CD4-positive, alpha-beta T cell treated with Interleukin-4 for 1 hour (primary cell): ENCODE data around the gene SLC15A4.
"Not testable (repeated sequence)": the region's sequence is repeated elsewhere in the genome, so short reads cannot be mapped to it uniquely, and the experiment has no call there.

Experiments
- DNase-seq, 2 donors: peaks; one replicate each; pipeline ENCODE4 v3.0.0-alpha.2; 2020 to 2022

The SLC15A4 gene

DNA sequence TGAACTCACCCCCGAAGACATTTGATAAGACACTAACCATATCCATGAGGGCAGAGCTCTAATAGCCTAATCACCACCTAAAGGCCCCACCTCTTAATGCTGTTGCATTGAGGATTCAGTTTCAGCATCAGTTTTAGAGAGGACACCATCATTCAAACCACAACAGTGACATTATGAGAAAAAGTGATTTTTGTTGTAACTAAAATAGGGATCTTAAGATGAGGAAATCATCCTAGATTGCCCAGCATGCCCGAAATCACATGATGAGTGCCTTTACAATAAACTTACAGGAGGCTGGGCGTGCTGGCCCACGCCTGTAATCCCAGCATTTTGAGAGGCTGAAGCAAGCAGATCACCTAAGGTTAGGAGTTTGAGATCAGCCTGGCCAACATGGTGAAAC, 19.8 kb upstream of the SLC15A4 start:
- no peak for DNase-seq

DNA sequence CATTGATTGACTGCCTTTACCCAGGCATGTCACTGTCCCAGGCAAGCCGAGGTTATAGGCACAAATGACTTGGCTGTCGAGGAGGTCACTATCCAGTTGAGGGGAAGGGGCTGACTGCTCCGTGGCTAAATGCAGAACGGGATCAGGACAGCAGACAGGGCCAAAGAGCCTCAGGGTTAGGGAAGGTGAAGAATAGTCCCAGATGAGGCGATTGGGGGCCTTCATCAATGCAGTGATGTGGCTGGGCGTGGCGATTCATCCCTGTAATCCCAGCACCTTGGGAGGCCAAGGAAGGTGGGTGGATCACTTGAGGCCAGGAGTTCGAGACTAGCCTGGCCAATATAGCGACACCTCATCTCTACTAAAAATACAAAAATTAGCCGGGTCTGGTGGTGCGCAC, 18.8 kb upstream of the SLC15A4 start:
- no peak for DNase-seq

DNA sequence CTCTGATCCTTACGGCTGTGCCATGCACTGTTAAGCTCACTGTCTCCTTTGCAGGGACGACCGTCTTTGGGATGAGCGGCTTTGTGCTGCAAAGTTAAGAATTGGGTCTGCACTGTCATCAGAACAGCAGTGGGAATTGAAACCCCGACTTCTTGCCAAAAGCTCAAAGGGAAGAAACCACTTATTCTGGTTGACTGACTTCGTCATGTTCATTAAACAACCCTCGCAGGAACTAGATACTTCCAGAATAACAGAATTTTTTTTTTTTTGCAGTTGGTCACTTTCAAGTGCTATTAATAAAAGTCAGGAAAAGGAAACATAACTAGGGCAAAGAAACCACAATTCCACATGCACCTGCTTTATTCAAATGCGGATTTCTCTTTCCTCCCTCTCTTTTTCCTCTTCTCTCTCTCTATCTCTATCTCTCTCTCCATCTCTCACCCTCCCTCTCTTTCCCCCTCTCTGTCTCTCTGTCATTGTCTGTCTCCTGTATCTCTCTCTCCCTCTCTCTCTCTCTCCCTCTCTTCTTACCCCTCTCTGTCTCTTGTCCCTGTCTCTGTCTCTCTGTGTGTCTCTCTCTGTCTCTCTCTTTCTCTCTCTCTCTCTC, 17.2 kb upstream of the SLC15A4 start:
- DNase-seq = no peak

DNA sequence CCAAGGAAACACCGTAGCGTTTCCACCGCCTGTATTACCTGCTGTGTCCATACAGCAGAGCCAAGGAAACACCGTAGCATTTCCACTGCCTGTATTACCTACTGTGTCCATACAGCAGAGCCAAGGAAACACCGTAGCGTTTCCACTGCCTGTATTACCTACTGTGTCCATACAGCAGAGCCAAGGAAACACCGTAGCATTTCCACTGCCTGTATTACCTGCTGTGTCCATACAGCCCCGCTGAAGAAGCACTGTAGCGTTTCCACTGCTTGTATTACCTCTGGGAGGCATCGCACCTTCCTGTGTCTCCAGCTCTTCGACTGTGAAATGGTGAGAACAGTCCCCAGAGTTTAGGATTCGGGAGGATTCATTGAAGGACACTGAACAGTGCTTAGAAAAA, 16.1 kb upstream of the SLC15A4 start:
- DNase-seq = not testable (repeated sequence)

DNA sequence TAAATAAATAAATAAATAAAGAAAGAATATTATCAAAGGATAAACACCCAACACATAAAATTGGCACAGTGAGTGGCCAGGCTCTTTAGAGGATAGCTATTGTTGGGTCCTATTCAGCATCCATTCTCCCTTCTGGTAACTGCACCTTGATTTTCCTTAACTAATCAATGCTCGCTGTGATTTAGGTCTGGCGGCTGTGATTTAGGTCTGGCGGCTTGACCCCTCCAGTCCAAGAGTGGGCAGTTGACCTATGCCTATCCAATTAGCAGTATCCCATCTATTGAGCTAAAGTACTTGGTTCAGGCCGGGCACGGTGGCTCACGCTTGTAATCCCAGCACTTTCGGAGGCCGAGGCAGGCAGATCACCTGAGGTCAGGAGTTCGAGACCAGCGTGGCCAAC, 9.7 kb upstream of the SLC15A4 start:
- no peak for DNase-seq

DNA sequence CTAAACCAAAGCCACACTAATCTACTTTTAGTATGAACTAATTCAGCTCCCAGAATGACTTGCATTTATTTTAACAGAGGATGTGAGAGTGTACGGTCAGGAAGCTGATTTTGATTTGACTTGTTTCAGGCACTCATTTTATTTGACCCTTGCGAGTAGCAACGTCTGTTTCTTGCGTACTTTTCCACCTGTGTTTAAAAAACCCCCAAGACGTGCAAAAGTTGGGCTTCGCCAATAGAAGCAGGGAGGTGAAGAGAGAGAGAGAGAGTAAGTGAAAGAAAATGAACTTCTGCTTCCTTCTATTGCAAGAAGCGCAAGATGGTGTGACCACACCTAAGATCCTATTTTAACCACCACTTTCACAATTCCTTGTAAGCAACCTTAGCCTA, 6.7 kb upstream of the SLC15A4 start:
- peak in 1 of 2 donors; percentile 43 for DNase-seq

DNA sequence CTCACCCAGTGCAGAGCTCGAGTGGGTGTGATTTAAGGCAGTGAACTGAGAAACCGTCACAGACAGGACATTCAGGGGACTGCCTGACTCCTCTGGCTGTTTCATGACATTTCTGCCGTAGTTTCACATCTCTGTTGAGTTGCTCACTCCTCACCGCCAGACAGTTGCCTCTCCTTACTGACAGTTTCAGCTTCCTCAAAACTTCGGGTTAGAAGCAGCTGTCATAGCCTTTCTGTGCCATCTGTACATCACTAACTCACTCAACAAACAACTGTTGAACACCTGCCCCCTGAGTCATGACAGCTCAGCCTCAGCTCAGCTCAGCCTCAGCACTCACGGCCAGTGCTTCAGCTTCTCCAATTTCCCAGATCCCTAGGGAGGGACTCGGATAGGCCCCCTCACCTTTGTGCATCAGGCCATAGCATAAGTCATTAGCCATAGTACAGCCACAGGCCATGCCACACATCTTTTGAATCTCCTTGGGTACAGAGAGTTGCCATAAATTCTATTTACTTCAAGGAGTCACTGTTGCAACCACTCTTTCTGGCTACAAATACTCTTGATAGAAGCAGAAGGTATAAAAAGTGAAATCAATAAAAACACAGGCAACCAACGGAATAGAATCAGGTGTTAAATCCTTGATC, 6.2 kb upstream of the SLC15A4 start:
- DNase-seq = peak; percentile 34 to 74

DNA sequence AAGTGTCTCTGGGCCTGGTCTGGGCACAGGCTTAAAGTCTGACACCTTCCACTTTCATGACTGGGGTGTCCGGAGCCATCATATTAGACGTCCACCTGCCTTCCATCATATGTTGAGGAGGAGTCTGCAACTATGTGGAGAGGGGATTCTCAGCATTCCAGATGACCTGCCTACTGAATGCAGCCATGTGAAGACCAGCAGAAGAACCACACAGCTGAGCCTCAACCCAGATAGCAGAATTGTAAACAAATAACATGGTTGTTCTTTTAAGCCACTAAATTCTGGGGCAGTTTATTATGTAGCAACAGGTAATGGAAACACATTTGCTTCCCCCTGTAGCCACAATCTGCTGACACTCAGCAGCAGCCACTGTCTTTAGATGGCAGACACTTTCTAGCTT, 4.0 kb upstream of the SLC15A4 start:
- no peak for DNase-seq

DNA sequence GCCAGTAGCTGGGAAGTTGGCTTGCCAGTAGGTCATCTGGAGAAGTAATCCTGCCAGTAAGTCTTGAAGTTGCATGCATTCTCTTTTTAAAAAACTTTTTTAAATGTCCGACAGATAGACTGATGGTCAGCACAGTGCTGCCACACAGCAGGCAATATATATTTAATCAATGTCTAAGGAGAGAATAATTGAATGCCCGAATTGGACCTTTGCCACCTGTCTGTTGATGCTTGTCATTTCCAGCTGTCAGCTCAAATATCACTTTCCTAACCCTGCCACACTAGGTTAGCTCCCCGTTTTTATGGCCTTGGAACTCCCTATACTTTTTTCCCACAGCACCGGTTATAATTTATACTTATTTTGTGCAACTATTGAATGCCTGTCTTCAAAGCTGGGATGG, 2.1 kb upstream of the SLC15A4 start:
- DNase-seq = no peak

DNA sequence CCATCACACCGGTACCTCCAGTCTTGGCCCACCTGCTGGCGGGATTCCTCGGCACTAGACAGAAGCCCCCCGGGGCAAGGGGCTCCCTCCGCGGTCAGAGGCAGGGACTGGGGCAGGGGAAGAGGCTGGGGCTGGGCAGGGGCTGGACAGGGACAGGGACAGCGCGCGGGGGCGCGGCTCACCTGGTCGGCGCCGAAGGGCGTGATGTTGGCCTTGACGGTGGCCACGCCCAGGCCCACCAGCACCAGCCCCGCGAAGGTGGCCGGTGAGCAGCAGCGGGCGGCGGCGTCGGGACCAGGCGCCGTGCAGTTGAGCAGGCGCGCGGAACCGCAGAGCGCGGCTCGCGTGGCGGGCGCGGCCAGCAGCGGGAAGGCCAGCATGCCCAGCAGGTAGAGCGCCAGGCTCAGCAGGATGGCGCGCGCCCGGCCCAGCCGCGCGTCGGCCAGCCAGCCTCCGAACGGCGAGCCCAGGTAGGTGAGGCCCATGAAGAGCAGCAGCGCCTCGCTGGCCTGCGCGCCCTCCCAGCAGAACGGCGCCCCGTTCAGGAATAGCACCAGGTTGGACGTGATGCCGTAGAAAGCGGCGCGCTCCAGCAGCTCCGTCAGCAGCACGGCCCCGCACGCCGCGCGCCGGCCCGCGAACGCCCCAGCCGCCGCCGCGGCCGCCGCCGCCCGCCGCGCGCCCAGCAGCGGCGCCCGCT, 392 bp downstream of the SLC15A4 start:
- DNase-seq = no peak

DNA sequence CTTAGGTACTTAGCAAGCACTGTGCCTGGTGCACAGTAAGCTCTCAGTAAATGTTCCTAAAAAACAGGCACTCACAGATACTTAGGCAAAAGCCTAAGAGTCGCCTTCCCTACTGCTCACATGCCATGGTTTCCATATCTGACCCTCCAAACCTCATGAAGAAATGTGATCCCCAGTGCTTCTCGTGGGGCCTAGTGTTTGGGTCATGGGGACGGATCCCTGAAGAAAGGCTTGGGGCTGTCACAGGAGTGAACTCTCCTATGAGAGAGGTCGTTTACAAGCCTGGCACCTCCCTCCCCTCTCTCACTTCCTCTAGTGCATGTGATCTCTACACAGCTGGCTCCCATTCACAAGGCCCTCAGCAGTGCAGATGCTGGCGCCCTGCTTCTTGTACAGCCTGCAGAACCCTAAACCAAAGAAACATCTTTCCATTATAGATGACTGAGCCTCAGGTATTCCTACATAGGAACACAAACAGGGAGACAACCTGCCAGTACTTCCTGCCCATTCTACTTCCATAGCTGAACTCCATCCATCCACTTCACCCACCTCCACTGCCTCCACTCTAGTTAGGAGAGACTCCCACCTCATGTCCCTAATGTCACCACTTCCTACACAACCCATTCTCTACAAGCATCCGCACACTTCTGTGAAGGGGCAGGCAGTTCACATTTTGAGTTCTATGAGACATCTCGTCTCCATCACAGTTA, 2.9 kb downstream of the SLC15A4 start:
- peak in 1 of 2 donors; percentile 70 for DNase-seq

DNA sequence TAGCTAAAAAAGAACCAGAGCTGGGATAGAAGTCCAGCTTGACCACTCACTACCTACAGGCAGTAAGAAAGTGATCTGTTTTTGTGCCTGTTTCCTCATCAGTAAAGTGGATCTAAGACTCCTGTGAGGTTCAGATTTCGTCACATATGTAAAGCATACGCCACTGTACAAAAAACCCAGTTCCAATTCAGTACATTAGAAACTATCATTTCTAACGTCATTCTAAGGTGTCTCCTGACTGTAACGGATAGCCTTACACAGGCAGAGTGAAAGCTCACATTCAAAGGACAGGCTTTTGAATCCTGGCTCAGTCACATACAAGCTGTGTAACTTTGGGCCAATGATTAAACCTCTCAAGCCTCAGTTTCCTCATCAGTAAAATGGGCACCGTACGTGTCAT, 3.5 kb downstream of the SLC15A4 start:
- DNase-seq = no peak

DNA sequence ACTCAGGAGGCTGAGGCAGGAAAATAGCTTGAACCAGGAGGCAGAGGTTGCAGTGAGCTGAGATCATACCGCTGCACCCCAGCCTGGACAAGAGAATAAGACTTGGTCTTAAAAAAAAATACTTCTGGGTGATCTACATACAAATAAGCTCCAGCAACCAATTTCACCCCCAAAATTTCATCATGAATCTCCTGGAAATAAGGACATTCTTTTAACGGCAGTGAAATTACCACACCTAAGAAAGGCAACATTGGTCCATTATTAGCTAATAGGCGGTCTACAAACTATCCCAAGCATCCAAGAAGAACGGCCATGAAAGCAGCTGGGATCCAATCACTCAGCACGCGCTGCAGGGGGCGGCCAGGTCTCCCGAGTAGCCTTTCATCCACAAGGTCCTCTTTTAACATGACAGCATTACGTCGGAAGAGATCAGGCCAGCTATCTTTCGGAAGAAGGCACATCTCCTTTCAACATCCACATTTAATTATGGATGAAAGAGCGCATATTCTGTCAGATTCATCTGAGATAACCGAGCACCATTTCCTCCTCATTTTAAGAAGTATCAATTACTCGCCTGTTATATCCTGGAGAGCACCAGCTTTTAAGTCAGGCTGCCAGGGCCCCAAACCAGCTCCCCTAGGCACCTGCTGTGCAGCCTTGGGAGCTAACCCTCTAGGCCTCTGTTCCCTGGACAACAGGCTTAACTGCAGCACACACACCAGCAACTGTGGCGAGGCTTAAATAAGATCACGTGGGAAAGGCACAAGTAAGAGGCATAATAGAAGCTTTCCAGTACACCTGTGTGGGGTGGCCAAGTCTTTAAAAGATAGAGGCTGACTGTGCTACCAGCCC, 4.2 kb downstream of the SLC15A4 start:
- no peak for DNase-seq

DNA sequence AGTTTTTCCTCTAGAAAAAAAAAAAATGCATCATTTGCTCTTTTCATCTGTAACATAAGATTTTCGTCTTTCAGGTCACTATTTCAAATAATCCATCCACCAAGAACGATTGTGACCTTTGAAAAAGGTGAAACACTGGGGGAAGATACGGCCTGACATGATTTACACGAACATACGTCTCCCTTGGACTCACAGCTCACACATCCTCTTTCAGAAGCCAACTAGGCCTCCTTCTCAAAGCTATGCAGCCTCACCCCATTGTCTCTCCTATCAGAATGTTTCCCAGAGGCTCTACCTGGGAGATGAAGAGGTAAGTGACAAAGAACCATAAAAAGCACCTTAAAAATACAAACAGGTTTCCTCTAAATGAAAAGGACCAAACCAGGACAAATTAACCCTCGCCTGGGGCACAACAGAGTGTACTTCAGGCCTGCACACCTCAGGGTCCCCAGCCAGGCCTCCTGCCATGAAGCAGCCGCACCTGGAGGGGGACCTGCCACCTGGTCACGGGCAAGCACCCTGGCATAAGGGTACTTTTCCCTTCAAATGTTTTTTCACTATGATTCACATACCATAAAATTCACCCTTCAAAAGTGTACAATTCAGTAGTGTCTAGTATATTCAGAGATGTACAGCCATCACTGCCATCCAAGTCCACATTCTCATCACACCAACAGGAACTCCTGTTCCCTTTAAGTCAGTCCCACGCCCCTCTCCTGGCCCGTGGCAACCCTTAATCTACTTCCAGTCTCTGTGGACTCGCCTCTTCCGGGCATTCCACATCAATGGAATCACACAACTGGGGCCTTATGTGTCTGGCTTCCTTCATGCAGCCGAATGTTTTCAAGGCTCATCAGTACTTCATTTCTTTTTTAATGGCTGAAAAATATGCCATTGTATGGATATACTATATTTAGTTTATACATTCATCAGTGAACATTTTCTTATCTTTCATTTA, 5.4 kb downstream of the SLC15A4 start:
- no peak for DNase-seq

DNA sequence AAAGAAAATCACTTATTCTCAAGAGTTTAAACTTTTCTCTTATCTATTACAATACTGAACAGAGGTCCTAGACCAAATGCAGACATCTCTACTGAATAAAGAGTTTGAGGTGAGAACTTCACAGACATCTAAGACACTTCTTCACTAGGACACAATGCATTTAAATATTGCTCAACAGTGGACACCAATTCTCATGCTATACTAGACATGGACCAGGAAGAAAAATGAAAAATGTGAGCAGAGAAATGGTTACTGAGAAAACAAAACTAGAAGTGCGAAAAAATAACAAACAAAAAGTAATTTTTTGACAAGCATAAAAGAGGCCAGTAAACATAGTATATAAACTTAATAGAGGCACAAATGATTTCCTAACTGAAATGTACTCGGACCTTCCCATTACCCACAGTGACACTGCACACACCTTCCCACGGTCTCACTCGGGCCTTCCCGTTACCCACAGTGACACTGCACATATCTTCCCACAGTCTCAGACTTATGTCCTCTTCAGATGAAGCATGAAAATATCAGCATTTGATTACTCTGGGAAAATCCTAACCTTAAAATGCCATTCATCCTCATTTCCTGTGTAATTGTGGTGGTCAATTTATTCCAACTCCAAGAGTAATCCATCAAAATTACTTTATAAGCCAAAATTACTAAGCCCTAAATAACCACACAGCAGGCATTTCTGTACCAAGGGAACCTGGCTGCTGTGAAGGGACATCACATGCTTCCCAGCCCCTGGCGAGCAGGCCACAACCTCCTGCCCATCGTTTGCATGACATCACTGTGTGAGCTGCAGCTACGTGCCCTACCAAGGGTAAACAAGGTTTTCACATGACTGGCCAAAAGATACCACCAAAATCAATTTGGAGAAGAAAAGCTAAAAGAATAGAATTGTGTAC, 6.4 kb downstream of the SLC15A4 start:
- DNase-seq = peak in 1 of 2 donors; percentile 55

DNA sequence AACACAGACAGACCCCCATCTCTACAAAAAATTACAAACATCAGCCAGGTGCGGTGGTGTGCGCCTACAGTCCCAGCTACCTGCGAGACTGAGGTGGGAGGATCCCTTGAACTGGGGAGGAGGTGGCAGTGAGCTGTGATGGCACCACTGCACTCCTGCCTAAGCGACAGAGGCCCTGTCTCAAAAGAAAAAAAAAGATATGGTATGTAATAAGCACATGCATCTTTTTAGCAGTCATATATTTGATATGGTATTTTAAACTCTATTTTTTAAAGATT, 7.2 kb downstream of the SLC15A4 start:
- DNase-seq = no peak

DNA sequence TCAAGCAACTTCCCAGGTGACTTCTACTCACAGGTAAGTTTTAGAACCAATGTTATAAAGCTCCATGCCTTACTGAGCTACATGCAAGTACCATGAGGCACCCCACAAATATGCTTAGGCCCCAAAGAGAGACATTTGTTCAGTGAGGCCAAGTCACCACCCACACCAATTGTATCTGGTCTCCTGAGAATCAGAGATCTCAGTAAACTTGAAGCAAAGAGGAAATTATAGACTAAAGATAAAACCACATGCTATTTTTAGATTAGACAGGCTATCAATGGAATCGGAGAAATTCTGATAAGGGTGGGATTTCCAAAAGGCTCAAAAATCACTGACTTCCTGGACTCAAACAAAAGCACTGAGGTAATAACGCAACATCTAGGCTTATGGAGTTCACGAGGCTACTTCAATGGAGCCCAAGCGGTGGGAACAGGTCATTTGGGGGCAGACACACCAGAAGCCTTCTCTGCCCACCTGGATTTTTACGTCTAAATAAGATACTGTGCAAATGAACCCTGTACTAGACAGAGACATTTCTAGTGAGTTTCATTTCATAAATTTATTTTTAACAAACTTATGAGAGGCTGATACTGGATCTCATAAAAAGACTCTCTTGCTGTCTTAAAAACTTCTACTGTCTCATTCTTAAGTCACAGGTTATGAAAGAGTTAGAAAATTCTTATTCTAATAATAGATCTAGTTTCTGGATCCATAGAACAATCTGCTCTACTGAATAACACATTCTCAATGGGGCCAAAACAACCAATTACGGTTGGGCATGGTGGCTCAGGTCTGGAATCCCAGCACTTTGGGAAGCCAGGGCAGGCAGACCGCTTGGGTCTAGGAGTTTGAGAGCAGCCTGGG, 7.7 kb downstream of the SLC15A4 start:
- DNase-seq = no peak

DNA sequence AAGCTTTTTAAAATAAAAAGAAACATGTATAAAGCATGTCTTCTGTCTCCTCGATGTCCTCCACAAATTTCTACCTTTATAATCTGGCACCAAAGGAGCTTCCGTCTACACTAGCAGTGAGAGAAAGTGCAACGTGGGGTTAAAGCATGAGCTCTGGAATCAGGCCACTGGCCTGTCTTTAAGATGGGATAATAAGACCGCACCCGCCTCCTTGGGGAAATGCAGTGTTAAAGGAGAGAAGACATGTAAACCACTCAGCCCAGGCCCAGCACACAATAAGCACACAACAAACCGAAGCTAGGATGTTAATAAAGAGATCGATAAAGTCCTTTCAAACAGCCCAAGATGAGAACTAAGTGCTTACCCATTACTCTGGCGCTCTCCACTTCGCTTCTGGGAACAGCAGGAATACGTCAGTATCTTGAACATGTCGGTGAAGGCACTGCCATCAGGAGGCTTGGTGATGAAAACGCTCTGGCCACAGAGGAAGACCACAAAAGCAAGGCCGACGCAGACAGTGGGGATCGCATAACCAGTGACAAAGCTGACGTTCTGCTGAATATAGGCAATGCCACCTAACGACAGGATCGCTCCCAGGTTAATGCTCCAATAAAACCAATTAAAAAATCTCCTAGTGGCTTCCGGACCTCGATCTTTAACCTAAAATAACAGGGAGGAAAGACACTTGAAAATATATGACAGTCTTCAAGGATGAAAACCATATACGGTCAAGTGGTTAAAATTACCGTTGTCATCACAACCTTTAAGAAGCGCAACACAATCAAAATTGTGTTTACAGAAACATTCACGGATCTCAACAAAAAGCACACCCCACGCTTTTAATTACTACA, 9.1 kb downstream of the SLC15A4 start:
- no peak for DNase-seq

DNA sequence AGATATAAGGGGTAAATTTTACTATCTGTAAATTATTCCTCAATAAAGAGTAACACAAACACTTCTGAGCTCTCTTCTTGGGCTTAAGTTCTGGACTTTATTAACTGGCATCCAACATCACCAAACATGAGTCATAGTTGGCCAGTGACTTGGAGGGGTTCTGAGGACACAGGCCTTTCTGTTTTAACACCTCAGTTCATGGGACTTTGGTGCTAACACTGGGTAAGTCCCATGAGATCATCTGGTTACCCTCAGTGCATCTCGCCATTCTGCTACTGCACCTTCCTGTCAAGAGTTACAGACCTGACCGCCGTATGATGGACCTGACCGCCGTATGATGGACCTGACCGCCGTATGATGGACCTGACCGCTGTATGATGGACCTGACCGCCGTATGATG, 9.9 kb downstream of the SLC15A4 start:
- DNase-seq = no peak
